Ishikawa (cell line): Measurements from ENCODE around the gene HS6ST1.

Experiments
- CEBPB ChIP-seq: IDR thresholded peaks from 2 replicates; pipeline ENCODE4 v1.6.1; 2012
- CREB1 ChIP-seq: IDR thresholded peaks from 2 replicates; pipeline ENCODE4 v1.6.1; 2012; ENCODE audit warnings: low read depth
- EGR1 ChIP-seq: IDR thresholded peaks from 2 replicates; pipeline ENCODE4 v1.6.1; 2012
- EP300 ChIP-seq: IDR thresholded peaks from 2 replicates; pipeline ENCODE4 v1.6.1; 2012; ENCODE audit warnings: borderline replicate concordance
- FOXM1 ChIP-seq: IDR thresholded peaks from 2 replicates; pipeline ENCODE4 v1.6.1; 2012; ENCODE audit warnings: low read depth, borderline replicate concordance
- MAX ChIP-seq: IDR thresholded peaks from 2 replicates; pipeline ENCODE4 v1.6.1; 2012
- NFIC ChIP-seq: IDR thresholded peaks from 2 replicates; pipeline ENCODE4 v1.6.1; 2012
- RAD21 ChIP-seq: IDR thresholded peaks from 2 replicates; pipeline ENCODE4 v1.6.1; 2012; ENCODE audit warnings: low read depth
- TAF1 ChIP-seq: IDR thresholded peaks from 2 replicates; pipeline ENCODE4 v1.6.1; 2012; ENCODE audit warnings: low read depth, mild to moderate bottlenecking
- TCF12 ChIP-seq: IDR thresholded peaks from 2 replicates; pipeline ENCODE4 v1.6.1; 2012; ENCODE audit warnings: low read depth
- TEAD4 ChIP-seq: IDR thresholded peaks from 2 replicates; pipeline ENCODE4 v1.6.1; 2012
- USF1 ChIP-seq: IDR thresholded peaks from 2 replicates; pipeline ENCODE4 v1.6.1; 2012
- YY1 ChIP-seq: IDR thresholded peaks from 2 replicates; pipeline ENCODE4 v1.6.1; 2012; ENCODE audit warnings: low read depth
- ZBTB7A ChIP-seq: IDR thresholded peaks from 2 replicates; pipeline ENCODE4 v1.6.1; 2012; ENCODE audit warnings: low read depth
- TF ChIP-seq, protein P1 (sequence below): IDR thresholded peaks from 2 replicates; pipeline ENCODE4 v1.6.1; 2012; ENCODE audit warnings: low read depth, mild to moderate bottlenecking

HS6ST1 gene

GRCh38 chr2:128341621-128342020 is 23.0 kb upstream of the HS6ST1 start:
- no peak for TF ChIP-seq RAD21
- TF ChIP-seq EP300: no peak
- TF ChIP-seq CREB1: no peak
- TF ChIP-seq, protein P1, sequence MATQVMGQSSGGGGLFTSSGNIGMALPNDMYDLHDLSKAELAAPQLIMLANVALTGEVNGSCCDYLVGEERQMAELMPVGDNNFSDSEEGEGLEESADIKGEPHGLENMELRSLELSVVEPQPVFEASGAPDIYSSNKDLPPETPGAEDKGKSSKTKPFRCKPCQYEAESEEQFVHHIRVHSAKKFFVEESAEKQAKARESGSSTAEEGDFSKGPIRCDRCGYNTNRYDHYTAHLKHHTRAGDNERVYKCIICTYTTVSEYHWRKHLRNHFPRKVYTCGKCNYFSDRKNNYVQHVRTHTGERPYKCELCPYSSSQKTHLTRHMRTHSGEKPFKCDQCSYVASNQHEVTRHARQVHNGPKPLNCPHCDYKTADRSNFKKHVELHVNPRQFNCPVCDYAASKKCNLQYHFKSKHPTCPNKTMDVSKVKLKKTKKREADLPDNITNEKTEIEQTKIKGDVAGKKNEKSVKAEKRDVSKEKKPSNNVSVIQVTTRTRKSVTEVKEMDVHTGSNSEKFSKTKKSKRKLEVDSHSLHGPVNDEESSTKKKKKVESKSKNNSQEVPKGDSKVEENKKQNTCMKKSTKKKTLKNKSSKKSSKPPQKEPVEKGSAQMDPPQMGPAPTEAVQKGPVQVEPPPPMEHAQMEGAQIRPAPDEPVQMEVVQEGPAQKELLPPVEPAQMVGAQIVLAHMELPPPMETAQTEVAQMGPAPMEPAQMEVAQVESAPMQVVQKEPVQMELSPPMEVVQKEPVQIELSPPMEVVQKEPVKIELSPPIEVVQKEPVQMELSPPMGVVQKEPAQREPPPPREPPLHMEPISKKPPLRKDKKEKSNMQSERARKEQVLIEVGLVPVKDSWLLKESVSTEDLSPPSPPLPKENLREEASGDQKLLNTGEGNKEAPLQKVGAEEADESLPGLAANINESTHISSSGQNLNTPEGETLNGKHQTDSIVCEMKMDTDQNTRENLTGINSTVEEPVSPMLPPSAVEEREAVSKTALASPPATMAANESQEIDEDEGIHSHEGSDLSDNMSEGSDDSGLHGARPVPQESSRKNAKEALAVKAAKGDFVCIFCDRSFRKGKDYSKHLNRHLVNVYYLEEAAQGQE: no peak
- no peak for TF ChIP-seq ZBTB7A
- TF ChIP-seq MAX: no peak
- TF ChIP-seq USF1: no peak
- no peak for TF ChIP-seq YY1
- TF ChIP-seq CEBPB: no peak
- no peak for TF ChIP-seq NFIC
- no peak for TF ChIP-seq EGR1
- no peak for TF ChIP-seq TCF12
- no peak for TF ChIP-seq TEAD4
- no peak for TF ChIP-seq TAF1

DNA sequence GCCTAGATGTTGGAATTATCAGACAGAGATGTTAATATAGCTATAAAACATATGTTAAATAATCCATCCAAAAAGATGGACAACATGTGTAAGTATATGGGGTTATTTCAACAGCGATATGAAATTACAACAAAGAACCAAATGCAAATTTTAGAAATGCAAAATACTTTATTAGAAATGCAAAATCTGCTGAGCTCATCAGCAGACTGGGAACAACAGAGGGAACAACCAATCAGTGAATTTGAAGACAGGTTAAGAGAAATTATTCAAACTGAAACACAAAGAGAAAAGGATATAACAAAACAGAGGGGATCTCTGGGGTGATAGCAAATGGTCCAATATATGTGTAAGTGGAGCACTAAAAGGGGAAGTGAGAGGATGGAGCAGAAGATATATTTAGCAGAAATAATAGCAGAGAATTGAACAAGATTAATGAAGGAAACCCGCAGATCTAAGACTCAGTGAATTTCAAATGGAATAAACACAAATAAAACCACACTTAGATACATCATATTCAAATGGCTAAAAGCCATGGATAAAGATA is 13.5 kb upstream of the HS6ST1 start:
- TF ChIP-seq TAF1 (no peak), YY1 (no peak), NFIC (no peak), ZBTB7A (no peak), CEBPB (no peak), CREB1 (no peak), TEAD4 (no peak), EP300 (no peak), USF1 (no peak), FOXM1 (no peak), MAX (no peak)
- TF ChIP-seq, protein P1: no peak

- TF ChIP-seq YY1 (no peak), TEAD4 (no peak), USF1 (no peak), TCF12 (no peak), EGR1 (no peak), NFIC (no peak), ZBTB7A (no peak), CEBPB (no peak), CREB1 (no peak), TAF1 (no peak), FOXM1 (no peak), EP300 (no peak), RAD21 (no peak), MAX (no peak)
- TF ChIP-seq, protein P1: no peak
Measured at GRCh38 chr2:128330583-128330982, 11.9 kb upstream of the HS6ST1 start.

GRCh38 chr2:128329607-128330006 is 10.9 kb upstream of the HS6ST1 start:
- TF ChIP-seq CREB1: no peak
- no peak for TF ChIP-seq TCF12
- TF ChIP-seq YY1: no peak
- no peak for TF ChIP-seq TAF1
- TF ChIP-seq ZBTB7A: no peak
- TF ChIP-seq NFIC: no peak
- TF ChIP-seq, protein P1: no peak
- TF ChIP-seq EGR1: no peak
- no peak for TF ChIP-seq TEAD4
- no peak for TF ChIP-seq USF1
- no peak for TF ChIP-seq MAX
